Measurements from ENCODE around the gene TMEM143. TPM values are rescaled to one million over a fixed set of nuclear protein-coding genes. Genes with fewer than 3 reads are reported as not detected.
"Not testable (repeated sequence)": the region's sequence is repeated elsewhere in the genome, so short reads cannot be mapped to it uniquely, and the experiment has no call there.

TMEM143 gene
- total RNA-seq, 1 experiment from 2014 or later = 7.4 TPM

GRCh38 chr19:48308631-48309586 lies 54.8 kb downstream of the TMEM143 start:
- DNase-seq (ENCODE audit: low spot score) = no peak
- in situ Hi-C loops (cut with HindIII; ENCODE audit: low sequenced_read_pairs) = no loop called here

- DNase-seq (ENCODE audit: low spot score) = no peak
- in situ Hi-C loops (cut with HindIII; ENCODE audit: low sequenced_read_pairs) = no loop called here
Measured at GRCh38 chr19:48303866-48304265, 59.9 kb downstream of the TMEM143 start.

- in situ Hi-C loops (cut with HindIII; ENCODE audit: low sequenced_read_pairs) = no loop called here
- DNase-seq (ENCODE audit: low spot score) = no peak
Measured at GRCh38 chr19:48303367-48303766, 60.4 kb downstream of the TMEM143 start.

GRCh38 chr19:48302600-48302959 lies 61.2 kb downstream of the TMEM143 start:
- in situ Hi-C loops (cut with HindIII; ENCODE audit: low sequenced_read_pairs) = no loop called here
- DNase-seq (ENCODE audit: low spot score) = no peak

GRCh38 chr19:48301886-48302599 lies 61.7 kb downstream of the TMEM143 start:
- DNase-seq (ENCODE audit: low spot score) = no peak
- in situ Hi-C loops (cut with HindIII; ENCODE audit: low sequenced_read_pairs) = no loop called here

GRCh38 chr19:48297975-48298374 lies 65.8 kb downstream of the TMEM143 start:
- no peak for DNase-seq (ENCODE audit: low spot score)
- in situ Hi-C loops (cut with HindIII; ENCODE audit: low sequenced_read_pairs) = no loop called here

- no peak for DNase-seq (ENCODE audit: low spot score)
- in situ Hi-C loops (cut with HindIII; ENCODE audit: low sequenced_read_pairs) = no loop called here
Measured at GRCh38 chr19:48296963-48297734, 66.6 kb downstream of the TMEM143 start.

GRCh38 chr19:48295458-48295857 lies 68.3 kb downstream of the TMEM143 start:
- in situ Hi-C loops (cut with HindIII; ENCODE audit: low sequenced_read_pairs) = no loop called here
- DNase-seq (ENCODE audit: low spot score) = no peak

- in situ Hi-C loops (cut with HindIII; ENCODE audit: low sequenced_read_pairs) = no loop called here
- no peak for DNase-seq (ENCODE audit: low spot score)
Measured at GRCh38 chr19:48292798-48293197, 70.9 kb downstream of the TMEM143 start.

GRCh38 chr19:48291489-48291815 lies 72.3 kb downstream of the TMEM143 start:
- in situ Hi-C loops (cut with HindIII; ENCODE audit: low sequenced_read_pairs) = not testable (repeated sequence)

GRCh38 chr19:48290771-48291488 lies 72.8 kb downstream of the TMEM143 start:
- in situ Hi-C loops (cut with HindIII; ENCODE audit: low sequenced_read_pairs) = no loop called here
- DNase-seq (ENCODE audit: low spot score) = peak; percentile 74

More at GRCh38 chr19:48291489-48291815, 72.3 kb downstream of the TMEM143 start:
- not testable (repeated sequence) for DNase-seq (ENCODE audit: low spot score)

GRCh38 chr19:48290401-48290770 lies 73.4 kb downstream of the TMEM143 start:
- in situ Hi-C loops (cut with HindIII; ENCODE audit: low sequenced_read_pairs) = no loop called here
- DNase-seq (ENCODE audit: low spot score) = peak; percentile 14

GRCh38 chr19:48287748-48288147 lies 76.0 kb downstream of the TMEM143 start:
- in situ Hi-C loops (cut with HindIII; ENCODE audit: low sequenced_read_pairs) = no loop called here
- no peak for DNase-seq (ENCODE audit: low spot score)

- in situ Hi-C loops (cut with HindIII; ENCODE audit: low sequenced_read_pairs) = no loop called here
- no peak for DNase-seq (ENCODE audit: low spot score)
Measured at GRCh38 chr19:48284896-48285295, 78.8 kb downstream of the TMEM143 start.

GRCh38 chr19:48283908-48284307 lies 79.8 kb downstream of the TMEM143 start:
- DNase-seq (ENCODE audit: low spot score) = no peak
- in situ Hi-C loops (cut with HindIII; ENCODE audit: low sequenced_read_pairs) = no loop called here
